Left ventricle myocardium inferior (tissue), 1 donor: ENCODE data around the gene VAPB. TPM values are rescaled to one million over a fixed set of nuclear protein-coding genes. Genes with fewer than 3 reads are reported as not detected.
"Not testable (repeated sequence)": the region's sequence is repeated elsewhere in the genome, so short reads cannot be mapped to it uniquely, and the experiment has no call there.

Source experiments
- DNase-seq: peaks from one replicate; pipeline ENCODE4 v3.0.0-alpha.2; 2020
- H3K27ac ChIP-seq: fragments of 200-600 bp; replicated peaks from 2 replicates; pipeline ENCODE4 v1.8.0; 2021
- H3K27me3 ChIP-seq: fragments of 200-600 bp; 2 replicates; pipeline ENCODE4 v1.8.0; 2021; ENCODE audit warnings: low read depth
- H3K36me3 ChIP-seq: fragments of 200-600 bp; 2 replicates; pipeline ENCODE4 v1.8.0; 2021
- H3K4me1 ChIP-seq: fragments of 200-600 bp; 2 replicates; pipeline ENCODE4 v1.8.0; 2021
- H3K4me3 ChIP-seq: fragments of 200-600 bp; 2 replicates; pipeline ENCODE4 v1.8.0; 2021; ENCODE audit warnings: mild to moderate bottlenecking, moderate library complexity
- H3K9me3 ChIP-seq: fragments of 200-600 bp; replicated peaks from 2 replicates; pipeline ENCODE4 v1.8.0; 2021
- CTCF ChIP-seq: fragments of 200-600 bp; IDR thresholded peaks from 2 replicates; pipeline ENCODE4 v1.8.0; 2021; ENCODE audit warnings: antibody characterized with exemption, mild to moderate bottlenecking, borderline replicate concordance
- intact Hi-C: fragments of 100-400 bp; cut with micrococcal nuclease; formaldehyde crosslinking; loops from one replicate; pipeline ENCODE4 v1.11.0; 2022
- total RNA-seq: library from RNA; stranded (reverse); fragmentation: NEBNext Ultra II Directional; extraction: Animal tissue kit (Norgen Biotek cat#: 25700); gene quantifications from one replicate; pipeline ENCODE4 v1.2.1, GENCODE V29; 2021
- donor health status: DM: no; HTN: yes; CAD: no; lungs with severe emphysema.

Gene VAPB
- total RNA-seq, 1 donor from 2014 or later: 72.6 TPM

DNA sequence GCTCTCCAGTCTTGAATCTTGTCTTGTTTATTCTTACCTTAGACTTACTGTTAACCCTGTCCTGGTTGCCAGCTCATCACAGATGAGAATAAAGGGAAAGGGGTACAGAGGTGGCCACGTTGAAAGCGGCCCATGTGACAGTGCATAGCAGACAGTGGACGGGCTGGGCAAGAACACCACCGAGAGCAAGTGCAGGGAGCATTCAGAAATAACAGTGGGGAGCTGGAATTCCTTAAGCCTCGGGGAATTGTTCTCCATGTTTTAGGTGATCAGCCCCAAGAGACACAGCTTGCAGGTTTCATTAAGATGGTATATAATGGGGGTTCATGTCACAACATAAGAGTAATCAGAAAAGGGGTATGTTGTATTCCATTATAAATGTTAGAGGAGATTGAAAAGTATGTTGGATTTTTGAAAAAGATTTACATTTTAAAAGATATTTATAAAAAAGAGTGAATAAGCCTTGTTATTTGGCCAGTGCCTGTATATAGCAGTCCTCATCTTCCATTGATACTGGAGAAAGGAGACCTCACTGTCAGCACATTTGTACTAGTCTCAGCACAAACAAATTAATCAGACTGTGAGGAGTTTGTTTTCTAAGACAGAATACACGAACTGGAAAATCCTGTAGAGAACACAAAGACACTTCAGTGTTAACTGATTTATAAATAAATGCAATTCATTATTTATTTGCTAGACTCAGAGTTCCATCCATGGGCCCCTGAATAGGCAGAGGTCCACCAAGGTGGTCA lies 35.4 kb downstream of the VAPB start:
- Histone ChIP-seq H3K36me3 (peaks cover 42% of the 10 kb centered on the region), H3K4me3 (no peak overlapping the region), H3K27ac (no peak overlapping the region), H3K9me3 (peaks cover 3% of the 10 kb centered on the region), H3K4me1 (peaks cover 21% of the 10 kb centered on the region), H3K27me3 (no peaks in the 10 kb centered on the region)
- intact Hi-C loops: no loop called here
- no peak for DNase-seq
- no peak for TF ChIP-seq CTCF

- intact Hi-C loops, H3K27me3 ChIP-seq, H3K4me3 ChIP-seq, H3K9me3 ChIP-seq, DNase-seq, H3K27ac ChIP-seq: not testable (repeated sequence)
- H3K36me3 ChIP-seq: peaks cover 17% of the 10 kb centered on the region
- peaks cover 40% of the 10 kb centered on the region for H3K4me1 ChIP-seq
Observed at GRCh38 chr20:58427571-58427970, 38.5 kb downstream of the VAPB start.

GRCh38 chr20:58428364-58428763 lies 39.3 kb downstream of the VAPB start:
- DNase-seq: no peak
- Histone ChIP-seq H3K36me3 (peaks cover 17% of the 10 kb centered on the region), H3K27me3 (no peaks in the 10 kb centered on the region), H3K9me3 (peaks cover 3% of the 10 kb centered on the region), H3K27ac (no peak overlapping the region), H3K4me3 (no peak overlapping the region), H3K4me1 (peaks cover 45% of the 10 kb centered on the region)
- no peak for TF ChIP-seq CTCF
- intact Hi-C loops: no loop called here

- Histone ChIP-seq H3K4me3 (no peak overlapping the region), H3K4me1 (peaks cover 45% of the 10 kb centered on the region), H3K9me3 (peaks cover 3% of the 10 kb centered on the region), H3K27me3 (no peaks in the 10 kb centered on the region), H3K36me3 (peaks cover 17% of the 10 kb centered on the region), H3K27ac (no peak overlapping the region)
- no peak for TF ChIP-seq CTCF
- intact Hi-C loops: no loop called here
- DNase-seq: no peak
Observed at GRCh38 chr20:58429303-58429702, 40.3 kb downstream of the VAPB start.

GRCh38 chr20:58431134-58431533 lies 42.1 kb downstream of the VAPB start:
- H3K27me3 ChIP-seq: no peaks in the 10 kb centered on the region
- H3K36me3 ChIP-seq: peaks cover 14% of the 10 kb centered on the region
- H3K27ac ChIP-seq: no peak overlapping the region
- intact Hi-C loops: no loop called here
- no peak for TF ChIP-seq CTCF
- peaks cover 3% of the 10 kb centered on the region for H3K9me3 ChIP-seq
- H3K4me1 ChIP-seq: peaks cover 36% of the 10 kb centered on the region
- H3K4me3 ChIP-seq: no peak overlapping the region
- DNase-seq: no peak

DNA sequence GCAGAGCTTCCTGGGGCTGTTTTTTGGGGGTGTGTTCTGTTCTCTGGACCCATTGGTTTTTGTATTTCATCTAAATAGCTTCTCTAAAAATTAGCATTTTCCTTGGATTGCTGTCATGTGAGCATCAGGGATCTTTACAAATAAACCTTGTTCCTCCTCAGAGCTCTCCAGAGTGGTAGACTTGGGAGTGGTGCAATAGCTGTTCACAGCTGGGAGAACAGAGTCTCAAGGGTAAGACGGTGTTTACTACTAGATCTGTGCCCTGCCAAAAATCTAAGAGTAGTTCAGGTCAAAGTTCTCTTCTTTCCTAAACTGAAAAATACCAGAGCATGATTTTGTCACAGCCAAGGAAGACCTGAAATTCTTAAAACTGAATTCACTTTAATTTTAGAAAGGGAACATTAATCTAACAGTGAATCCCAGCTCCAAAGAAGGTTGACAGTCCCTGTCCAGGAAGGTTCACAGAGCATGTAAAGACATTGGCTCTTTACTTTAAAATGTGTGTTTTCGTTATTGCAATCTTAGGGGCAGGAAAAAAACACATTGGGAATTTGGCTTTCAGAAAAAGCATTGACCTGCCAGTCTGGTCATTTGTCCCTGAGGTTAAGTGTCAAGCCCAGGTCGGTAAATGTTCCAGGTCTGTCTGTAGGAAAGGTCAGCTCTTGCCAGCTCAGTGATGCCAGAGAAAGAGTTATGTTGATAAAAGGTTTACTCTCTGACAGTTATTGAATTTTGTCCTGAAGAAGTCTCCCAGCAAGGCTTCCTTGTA lies 43.3 kb downstream of the VAPB start:
- H3K36me3 ChIP-seq: peaks cover 13% of the 10 kb centered on the region
- H3K27ac ChIP-seq: peak overlapping the region; percentile 41
- intact Hi-C loops: no loop called here

More for the DNA sequence above, 43.3 kb downstream of the VAPB start:
- DNase-seq: no peak
- Histone ChIP-seq H3K4me3 (no peak overlapping the region), H3K4me1 (peaks cover 36% of the 10 kb centered on the region), H3K9me3 (peaks cover 3% of the 10 kb centered on the region), H3K27me3 (no peaks in the 10 kb centered on the region)
- TF ChIP-seq CTCF: no peak
